Karpas-422 (cell line): ENCODE measurements around the gene NAXD. TPM values are rescaled to one million over a fixed set of nuclear protein-coding genes. Genes with fewer than 3 reads are reported as not detected.

ENCODE experiments used
- DNase-seq: peaks from one replicate; pipeline ENCODE4 v3.0.0-alpha.2; 2015
- H2AFZ ChIP-seq: fragments of 200-600 bp; sonication (generic); 2 replicates; pipeline ENCODE4 v1.6.1; 2014; ENCODE audit warnings: antibody characterized with exemption, low read length, mixed read lengths
- H3K27ac ChIP-seq: fragments of 200-600 bp; sonication (generic); 2 replicates; pipeline ENCODE4 v1.5.1; 2014; ENCODE audit warnings: mild to moderate bottlenecking, low read length, moderate library complexity
- H3K27me3 ChIP-seq: fragments of 200-600 bp; sonication (generic); 2 replicates; pipeline ENCODE4 v1.6.1; 2014; ENCODE audit warnings: low read length, mixed read lengths
- H3K36me3 ChIP-seq: fragments of 200-600 bp; sonication (generic); 2 replicates; pipeline ENCODE4 v1.6.1; 2014; ENCODE audit warnings: low read length, mixed read lengths; ENCODE audit not compliant: insufficient read depth
- H3K4me1 ChIP-seq: fragments of 200-600 bp; sonication (generic); 2 replicates; pipeline ENCODE4 v1.6.1; 2014; ENCODE audit warnings: mild to moderate bottlenecking, low read length, mixed read lengths
- H3K4me2 ChIP-seq: fragments of 200-600 bp; sonication (generic); 2 replicates; pipeline ENCODE4 v1.6.1; 2014; ENCODE audit warnings: low read length, low read depth, mild to moderate bottlenecking; ENCODE audit not compliant: poor library complexity, severe bottlenecking
- H3K4me3 ChIP-seq: fragments of 200-600 bp; sonication (generic); 2 replicates; pipeline ENCODE4 v1.5.1; 2014; ENCODE audit warnings: mild to moderate bottlenecking, antibody characterized with exemption, low read length, mixed read lengths
- H3K79me2 ChIP-seq: fragments of 200-600 bp; sonication (generic); 2 replicates; pipeline ENCODE4 v1.6.1; 2014; ENCODE audit warnings: mild to moderate bottlenecking, low read length, mixed read lengths
- H3K9ac ChIP-seq: fragments of 200-600 bp; sonication (generic); 2 replicates; pipeline ENCODE4 v1.6.0; 2014; ENCODE audit warnings: low read length
- H3K9me2 ChIP-seq: fragments of 200-600 bp; sonication (generic), shearing (Covaris generic); replicated peaks from 2 replicates; pipeline ENCODE4 v1.6.0; 2014; ENCODE audit warnings: mild to moderate bottlenecking, low read length, moderate library complexity; ENCODE audit not compliant: insufficient read depth
- H3K9me3 ChIP-seq: fragments of 300-700, 200-600 bp; sonication (generic); 2 replicates; pipeline ENCODE4 v1.6.1; 2014; ENCODE audit warnings: low read length, mixed read lengths
- H4K20me1 ChIP-seq: fragments of 200-600 bp; sonication (generic); 2 replicates; pipeline ENCODE4 v1.6.1; 2014; ENCODE audit warnings: mild to moderate bottlenecking, antibody characterized with exemption, low read length, low read depth; ENCODE audit not compliant: insufficient read depth
- total RNA-seq: library from RNA; depleted of rRNA; stranded (reverse); fragments of >200 nt; shearing (Covaris generic); gene quantifications from 2 replicates; pipeline ENCODE4 v1.2.3, GENCODE V29; 2014; ENCODE audit warnings: low replicate concordance

The NAXD gene
- total RNA-seq, 1 experiment from 2014 or later: 16.5 TPM

- Histone ChIP-seq H3K9me2 (no peaks in the 10 kb centered on the region), H3K4me1 (peaks cover 21% of the 10 kb centered on the region), H2AFZ (no peak overlapping the region), H3K27me3 (no peaks in the 10 kb centered on the region), H3K9ac (no peak overlapping the region), H4K20me1 (peaks cover 47% of the 10 kb centered on the region), H3K4me3 (no peak overlapping the region), H3K4me2 (no peak overlapping the region), H3K36me3 (peaks cover 6% of the 10 kb centered on the region; the same call in 1 of the 2 replicates), H3K79me2 (peaks cover 78% of the 10 kb centered on the region), H3K9me3 (no peaks in the 10 kb centered on the region), H3K27ac (no peak overlapping the region)
- no peak for DNase-seq
Measured at GRCh38 chr13:110618167-110618566, 2.8 kb downstream of the NAXD start.

- no peak for DNase-seq
- Histone ChIP-seq H3K9me3 (no peaks in the 10 kb centered on the region), H3K4me3 (no peak overlapping the region), H2AFZ (no peak overlapping the region), H3K36me3 (peaks cover 6% of the 10 kb centered on the region; the same call in 1 of the 2 replicates), H3K9me2 (no peaks in the 10 kb centered on the region), H3K4me2 (no peak overlapping the region), H3K79me2 (peaks cover 82% of the 10 kb centered on the region), H3K27me3 (no peaks in the 10 kb centered on the region), H4K20me1 (peaks cover 51% of the 10 kb centered on the region), H3K4me1 (peaks cover 21% of the 10 kb centered on the region), H3K27ac (no peak overlapping the region), H3K9ac (no peak overlapping the region)
Measured at GRCh38 chr13:110618780-110619179, 3.4 kb downstream of the NAXD start.

- H3K27me3 ChIP-seq: no peaks in the 10 kb centered on the region
- H3K4me2 ChIP-seq: no peak overlapping the region
Measured at GRCh38 chr13:110620596-110620995, 5.3 kb downstream of the NAXD start.

GRCh38 chr13:110624766-110625756, 9.7 kb downstream of the NAXD start:
- Histone ChIP-seq H3K27me3 (no peaks in the 10 kb centered on the region), H3K9me3 (no peaks in the 10 kb centered on the region), H3K9ac (no peak overlapping the region), H3K4me1 (no peaks in the 10 kb centered on the region), H3K79me2 (peaks cover 92% of the 10 kb centered on the region), H2AFZ (no peak overlapping the region), H3K36me3 (peaks cover 13% of the 10 kb centered on the region; the same call in 1 of the 2 replicates), H3K4me2 (no peak overlapping the region), H3K9me2 (no peaks in the 10 kb centered on the region), H3K4me3 (no peak overlapping the region), H3K27ac (no peak overlapping the region), H4K20me1 (peaks cover 32% of the 10 kb centered on the region)
- DNase-seq: no peak

More at GRCh38 chr13:110620596-110620995, 5.3 kb downstream of the NAXD start:
- Histone ChIP-seq H2AFZ (no peak overlapping the region), H4K20me1 (peaks cover 61% of the 10 kb centered on the region), H3K27ac (no peak overlapping the region), H3K4me1 (peaks cover 14% of the 10 kb centered on the region), H3K9ac (no peak overlapping the region), H3K79me2 (peaks cover 99% of the 10 kb centered on the region), H3K9me3 (no peaks in the 10 kb centered on the region), H3K36me3 (peaks cover 6% of the 10 kb centered on the region; the same call in 1 of the 2 replicates), H3K9me2 (no peaks in the 10 kb centered on the region), H3K4me3 (no peak overlapping the region)
- DNase-seq: no peak

- Histone ChIP-seq H3K27ac (no peak overlapping the region), H3K79me2 (peaks cover 92% of the 10 kb centered on the region), H2AFZ (no peak overlapping the region), H4K20me1 (peaks cover 33% of the 10 kb centered on the region), H3K9me3 (no peaks in the 10 kb centered on the region), H3K4me2 (no peak overlapping the region), H3K9ac (no peak overlapping the region), H3K4me1 (no peaks in the 10 kb centered on the region), H3K9me2 (no peaks in the 10 kb centered on the region), H3K27me3 (no peaks in the 10 kb centered on the region), H3K36me3 (peaks cover 13% of the 10 kb centered on the region; the same call in 1 of the 2 replicates), H3K4me3 (no peak overlapping the region)
- no peak for DNase-seq
Measured at GRCh38 chr13:110625771-110626321, 10.5 kb downstream of the NAXD start.

- Histone ChIP-seq H3K4me2 (no peak overlapping the region), H3K36me3 (peaks cover 17% of the 10 kb centered on the region; the same call in 1 of the 2 replicates), H2AFZ (no peak overlapping the region), H3K27ac (no peak overlapping the region), H3K9ac (no peak overlapping the region), H3K9me2 (no peaks in the 10 kb centered on the region), H3K4me3 (no peak overlapping the region), H4K20me1 (peaks cover 31% of the 10 kb centered on the region; the same call in 1 of the 2 replicates), H3K79me2 (peaks cover 92% of the 10 kb centered on the region), H3K4me1 (no peaks in the 10 kb centered on the region), H3K9me3 (no peaks in the 10 kb centered on the region), H3K27me3 (no peaks in the 10 kb centered on the region)
- no peak for DNase-seq
Measured at GRCh38 chr13:110626521-110626920, 11.2 kb downstream of the NAXD start.

- Histone ChIP-seq H3K36me3 (peaks cover 17% of the 10 kb centered on the region; the same call in 1 of the 2 replicates), H3K4me3 (no peak overlapping the region), H3K9ac (no peak overlapping the region), H3K4me1 (no peaks in the 10 kb centered on the region), H3K4me2 (no peak overlapping the region), H3K27me3 (no peaks in the 10 kb centered on the region), H3K79me2 (peaks cover 89% of the 10 kb centered on the region), H2AFZ (no peak overlapping the region), H3K9me3 (no peaks in the 10 kb centered on the region), H3K9me2 (no peaks in the 10 kb centered on the region), H4K20me1 (peaks cover 31% of the 10 kb centered on the region; the same call in 1 of the 2 replicates), H3K27ac (no peak overlapping the region)
- DNase-seq: no peak
Measured at GRCh38 chr13:110627351-110627750, 12.0 kb downstream of the NAXD start.
